Suprapubic skin (tissue), 4 donors: ENCODE data around the gene MYLK3. TPM values are rescaled to one million over a fixed set of nuclear protein-coding genes. Genes with fewer than 3 reads are reported as not detected.
A peak's percentile ranks its signal among the peaks of the same experiment; 100 is the strongest.

Source experiments
- DNase-seq, 2 donors: peaks; one replicate each; pipeline ENCODE4 v3.0.0-alpha.2; 2019; ENCODE audit warnings: low spot score in 2 of 2
- H3K27ac ChIP-seq: fragments of 200-600 bp; sonication (generic); one replicate; pipeline ENCODE4 v1.5.1; 2019
- H3K27me3 ChIP-seq: fragments of 200-600 bp; sonication (generic); one replicate; pipeline ENCODE4 v1.5.1; 2019
- H3K36me3 ChIP-seq: fragments of 200-600 bp; sonication (generic); one replicate; pipeline ENCODE4 v1.5.1; 2019
- H3K4me1 ChIP-seq: fragments of 200-600 bp; sonication (generic); one replicate; pipeline ENCODE4 v1.5.1; 2019
- H3K4me3 ChIP-seq: fragments of 200-600 bp; sonication (generic); one replicate; pipeline ENCODE4 v1.5.1; 2019; ENCODE audit warnings: mild to moderate bottlenecking
- H3K9me3 ChIP-seq: fragments of 200-600 bp; sonication (generic); one replicate; pipeline ENCODE4 v1.5.1; 2019
- CTCF ChIP-seq, 2 donors: fragments of 200-600 bp in 1 of 2; fragments of 450-650 bp in 1 of 2; sonication (generic) in 1 of 2; IDR thresholded peaks; one replicate each; pipeline ENCODE4 v1.5.1; 2016 to 2019; ENCODE audit warnings: antibody characterized with exemption in 2 of 2, mild to moderate bottlenecking in 1 of 2, moderate library complexity in 1 of 2
- EP300 ChIP-seq: sonication (generic); formaldehyde crosslinking; IDR thresholded peaks from one replicate; pipeline ENCODE4 v1.6.1; 2017; ENCODE audit warnings: antibody characterized with exemption
- POLR2A ChIP-seq, 2 donors: fragments of 450-650 bp; IDR thresholded peaks; one replicate each; pipeline ENCODE4 v1.6.1; 2017; ENCODE audit warnings: antibody characterized with exemption in 2 of 2, mild to moderate bottlenecking in 2 of 2, moderate library complexity in 2 of 2
- POLR2AphosphoS5 ChIP-seq, 3 donors: sonication (generic); formaldehyde crosslinking; IDR thresholded peaks; one replicate each; pipeline ENCODE4 v1.6.1; 2017; ENCODE audit warnings: antibody characterized with exemption in 3 of 3
- WGBS: methylation state at CpG from one replicate; pipeline ENCODE4 v1.1.5; 2018; 5-methylcytosine and 5-hydroxymethylcytosine counted together
- total RNA-seq, 4 donors: library from RNA; depleted of rRNA; stranded (reverse); fragments of >200 nt; gene quantifications; one replicate each; pipeline ENCODE4 v1.1.0, GENCODE V29; 2016

Gene MYLK3
- total RNA-seq, 4 donors from 2014 or later, result 0.13 to 0.32 TPM; not detected in 2

DNA sequence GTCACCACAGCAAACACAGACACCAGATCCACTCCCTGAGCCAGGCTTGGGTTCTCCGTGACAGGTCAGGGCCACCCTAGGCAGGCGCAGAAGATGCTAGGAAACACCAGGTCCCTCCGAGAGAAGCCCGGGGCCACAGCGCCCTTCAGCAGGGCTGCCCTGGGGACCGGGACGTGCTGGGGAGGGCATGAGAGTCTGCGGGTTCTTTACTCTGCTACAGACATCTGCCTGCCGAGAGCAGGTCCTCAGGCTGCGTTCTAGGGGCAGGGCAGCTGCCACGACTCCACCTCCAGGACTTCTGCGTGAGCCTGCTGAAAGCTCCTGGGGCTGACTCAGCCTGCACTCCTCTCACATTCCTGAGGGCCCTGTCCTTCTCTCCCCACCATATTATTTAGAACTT is 11.4 kb downstream of the MYLK3 start:
- H3K27me3 ChIP-seq, result no peaks in the 10 kb centered on the region
- no peaks in the 10 kb centered on the region for H3K9me3 ChIP-seq
- H3K36me3 ChIP-seq, result no peaks in the 10 kb centered on the region
- no peak for DNase-seq
- 42% methylated on average over 5 of the region's 12 CpGs for WGBS
- no peak overlapping the region for H3K4me3 ChIP-seq
- no peaks in the 10 kb centered on the region for H3K4me1 ChIP-seq
- H3K27ac ChIP-seq, result no peak overlapping the region
- TF ChIP-seq EP300 (no peak), CTCF (IDR thresholded peaks at IDR 0.05) (no peak), POLR2AphosphoS5 (IDR thresholded peaks at IDR 0.05) (no peak), POLR2A (IDR thresholded peaks at IDR 0.05) (no peak)

GRCh38 chr16:46733319-46733830 is 14.8 kb downstream of the MYLK3 start:
- H3K4me3 ChIP-seq, result no peak overlapping the region
- no peaks in the 10 kb centered on the region for H3K36me3 ChIP-seq

GRCh38 chr16:46732561-46732960 is 15.6 kb downstream of the MYLK3 start:
- 78% methylated on average over 3 of the region's 4 CpGs for WGBS
- TF ChIP-seq POLR2A (IDR thresholded peaks at IDR 0.05) (no peak), POLR2AphosphoS5 (IDR thresholded peaks at IDR 0.05) (no peak), EP300 (no peak), CTCF (IDR thresholded peaks at IDR 0.05) (no peak)
- no peaks in the 10 kb centered on the region for H3K9me3 ChIP-seq
- peak in 1 of 2 donors; percentile 17 for DNase-seq
- no peaks in the 10 kb centered on the region for H3K4me1 ChIP-seq
- no peaks in the 10 kb centered on the region for H3K27me3 ChIP-seq
- no peak overlapping the region for H3K27ac ChIP-seq
- no peak overlapping the region for H3K4me3 ChIP-seq
- no peaks in the 10 kb centered on the region for H3K36me3 ChIP-seq

More at GRCh38 chr16:46733319-46733830, 14.8 kb downstream of the MYLK3 start:
- WGBS, result 81% methylated on average over 6 of the region's 9 CpGs
- Histone ChIP-seq H3K27ac (no peak overlapping the region), H3K27me3 (no peaks in the 10 kb centered on the region), H3K4me1 (no peaks in the 10 kb centered on the region), H3K9me3 (no peaks in the 10 kb centered on the region)
- peak; percentile 29 to 35 for DNase-seq
- TF ChIP-seq CTCF (IDR thresholded peaks at IDR 0.05), result no peak
- TF ChIP-seq POLR2A (IDR thresholded peaks at IDR 0.05), result no peak
- no peak for TF ChIP-seq EP300
- TF ChIP-seq POLR2AphosphoS5 (IDR thresholded peaks at IDR 0.05), result no peak

DNA sequence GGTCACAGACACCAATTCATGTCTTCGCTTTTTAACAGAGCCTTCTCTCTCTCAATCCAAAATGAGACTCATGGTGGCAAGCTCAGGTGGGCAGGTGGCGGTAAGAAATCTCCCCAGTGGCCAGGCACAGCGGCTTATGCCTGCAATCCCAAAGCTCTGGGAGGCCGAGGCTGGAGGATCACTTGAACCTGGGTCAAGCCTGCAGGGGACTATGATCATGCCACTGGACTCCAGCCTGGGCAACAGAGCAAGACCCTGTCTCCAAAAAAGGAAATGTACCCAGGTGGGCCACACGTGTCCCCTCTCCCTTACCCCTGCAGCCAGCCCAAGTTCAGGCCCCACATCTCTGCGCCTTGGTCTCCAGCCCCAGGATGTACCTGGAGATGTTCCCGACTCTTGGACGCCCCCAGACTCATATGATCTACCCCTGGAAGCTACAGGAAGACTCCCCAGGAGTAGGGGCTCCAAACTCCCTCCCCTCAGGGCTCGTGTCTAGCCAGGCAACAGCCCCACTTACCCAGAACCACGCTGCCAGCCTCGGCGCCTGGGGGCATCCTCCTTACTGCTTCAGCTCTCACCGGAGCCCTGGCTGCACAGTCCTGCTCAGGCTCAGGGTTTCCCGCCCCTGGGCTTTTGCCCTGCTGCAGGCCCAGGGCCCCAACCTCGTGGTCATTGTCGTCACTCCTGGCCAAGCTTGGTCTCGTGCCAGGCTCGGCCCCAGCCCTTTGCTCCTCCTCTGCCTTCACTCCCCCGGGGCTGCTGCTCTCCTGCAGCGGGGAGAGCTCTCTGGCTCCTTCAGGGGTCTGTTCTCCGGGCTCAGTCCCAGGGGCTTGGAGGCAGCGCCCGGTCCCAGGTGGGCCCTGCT is 16.2 kb downstream of the MYLK3 start:
- Histone ChIP-seq H3K27me3 (no peaks in the 10 kb centered on the region), H3K36me3 (no peaks in the 10 kb centered on the region), H3K4me3 (no peak overlapping the region), H3K27ac (no peak overlapping the region), H3K9me3 (no peaks in the 10 kb centered on the region), H3K4me1 (no peaks in the 10 kb centered on the region)
- 81% methylated on average over 14 of the region's 23 CpGs for WGBS
- TF ChIP-seq POLR2AphosphoS5 (IDR thresholded peaks at IDR 0.05) (no peak), POLR2A (IDR thresholded peaks at IDR 0.05) (no peak)
- peak; percentile 46 to 72 for DNase-seq

DNA sequence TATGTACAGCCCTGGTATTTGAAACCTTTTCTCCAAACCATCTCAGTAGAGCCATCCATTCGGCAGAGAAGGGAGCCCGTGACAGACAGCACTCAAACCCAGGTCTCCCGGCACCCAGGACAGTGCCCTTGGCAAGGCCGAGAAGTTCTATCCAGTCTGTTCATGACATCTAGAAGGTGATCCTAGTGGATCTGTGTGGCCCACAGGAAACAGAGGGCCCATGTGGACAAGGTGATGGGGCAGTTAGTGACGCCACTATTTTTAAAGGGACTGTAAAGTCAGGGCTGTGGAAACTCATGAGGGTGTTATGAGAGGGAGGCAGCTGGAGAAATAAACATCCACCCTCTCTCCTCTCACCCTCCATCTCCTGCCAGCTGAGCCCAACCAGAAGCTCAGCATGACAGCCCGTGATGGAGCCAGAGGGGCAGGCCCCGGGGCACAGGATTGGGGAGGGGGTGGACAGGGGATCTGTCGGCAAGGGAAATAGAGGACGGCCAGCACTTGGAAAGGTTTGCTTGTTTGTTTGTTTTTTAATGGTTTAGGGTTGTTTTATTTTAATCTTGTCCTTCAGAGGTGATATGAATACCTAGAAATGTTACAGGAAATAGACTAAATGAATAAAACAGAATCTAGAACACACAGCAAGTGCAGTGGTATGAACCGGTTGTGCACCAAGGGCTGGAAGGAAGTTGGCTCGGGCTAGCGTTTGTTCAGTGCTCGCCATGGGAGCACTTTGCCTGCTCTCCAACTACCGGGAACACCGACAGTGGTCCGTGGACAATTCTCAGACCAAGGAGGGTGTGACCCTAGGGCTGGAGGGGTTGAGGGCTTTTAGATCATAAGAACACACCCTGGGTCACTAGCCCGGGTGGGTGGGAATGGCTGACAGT is 17.1 kb downstream of the MYLK3 start:
- no peaks in the 10 kb centered on the region for H3K27me3 ChIP-seq
- no peaks in the 10 kb centered on the region for H3K36me3 ChIP-seq
- no peak overlapping the region for H3K27ac ChIP-seq
- H3K4me3 ChIP-seq, result no peak overlapping the region
- TF ChIP-seq CTCF (IDR thresholded peaks at IDR 0.05) (no peak), EP300 (no peak), POLR2A (IDR thresholded peaks at IDR 0.05) (no peak), POLR2AphosphoS5 (IDR thresholded peaks at IDR 0.05) (no peak)
- no peaks in the 10 kb centered on the region for H3K9me3 ChIP-seq
- WGBS, result 66% methylated on average over 13 of the region's 17 CpGs
- peak; percentile 38 to 52 for DNase-seq
- no peaks in the 10 kb centered on the region for H3K4me1 ChIP-seq
